IgD-negative memory B cell (primary cell): ENCODE data around the gene HIPK3. TPM values are rescaled to one million over a fixed set of nuclear protein-coding genes. Genes with fewer than 3 reads are reported as not detected.

Experiments used
- H3K27ac Mint-ChIP-seq, 3 donors: one replicate each; pipeline ENCODE4 v1.8.0; 2020 to 2022; ENCODE audit warnings: mild to moderate bottlenecking in 3 of 3, mixed read lengths in 3 of 3, moderate library complexity in 1 of 3
- H3K27me3 Mint-ChIP-seq: one replicate; pipeline ENCODE4 v1.8.0; 2021; ENCODE audit warnings: mixed read lengths
- H3K36me3 Mint-ChIP-seq: one replicate; pipeline ENCODE4 v1.8.0; 2020; ENCODE audit warnings: mild to moderate bottlenecking, mixed read lengths
- H3K4me1 Mint-ChIP-seq, 3 donors: one replicate each; pipeline ENCODE4 v1.8.0; 2020 to 2022; ENCODE audit warnings: mixed read lengths in 3 of 3, mild to moderate bottlenecking in 1 of 3
- H3K4me3 Mint-ChIP-seq, 4 donors: one replicate each; pipeline ENCODE4 v1.8.0; 2020 to 2022; ENCODE audit warnings: mild to moderate bottlenecking in 4 of 4, mixed read lengths in 4 of 4, moderate library complexity in 3 of 4
- H3K9me3 Mint-ChIP-seq, 3 donors: one replicate each; pipeline ENCODE4 v1.8.0; 2020 to 2021; ENCODE audit warnings: mixed read lengths in 3 of 3, mild to moderate bottlenecking in 1 of 3
- polyA plus RNA-seq: library from polyadenylated mRNA; unstranded; fragments of 300-500 nt; fragmentation: Illumina TruSeq; gene quantifications from one replicate; pipeline ENCODE4 v1.2.3, GENCODE V29; 2021

Gene HIPK3
- polyA plus RNA-seq, 1 donor from 2014 or later: 26.9 TPM

DNA sequence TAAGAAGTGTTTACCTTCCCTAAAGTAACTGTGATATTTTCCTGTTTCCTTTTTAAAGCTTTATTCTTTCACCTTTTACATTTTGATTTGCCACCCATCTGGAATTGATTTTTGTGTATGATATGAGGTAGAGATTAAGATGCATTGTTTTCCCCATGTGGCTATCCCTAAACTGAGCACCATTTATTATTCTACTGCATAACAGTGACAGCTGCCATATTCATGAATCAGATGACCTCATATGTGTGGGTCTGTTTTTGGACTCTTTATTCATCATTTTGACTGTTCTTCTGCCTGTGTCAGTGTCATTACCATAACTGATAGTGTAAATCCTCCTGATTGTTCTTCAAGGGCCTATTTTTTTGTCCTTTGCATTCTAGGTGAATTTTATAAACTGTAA lies 50.8 kb downstream of the HIPK3 start:
- H3K36me3 Mint-ChIP-seq: peaks cover 9% of the 10 kb centered on the region
- no peaks in the 10 kb centered on the region for H3K9me3 Mint-ChIP-seq
- peaks cover 20 to 36% (median 21%) of the 10 kb centered on the region in 3 donors for H3K4me1 Mint-ChIP-seq
- H3K27me3 Mint-ChIP-seq: no peaks in the 10 kb centered on the region
- no peak overlapping the region for H3K4me3 Mint-ChIP-seq
- no peak overlapping the region for H3K27ac Mint-ChIP-seq

DNA sequence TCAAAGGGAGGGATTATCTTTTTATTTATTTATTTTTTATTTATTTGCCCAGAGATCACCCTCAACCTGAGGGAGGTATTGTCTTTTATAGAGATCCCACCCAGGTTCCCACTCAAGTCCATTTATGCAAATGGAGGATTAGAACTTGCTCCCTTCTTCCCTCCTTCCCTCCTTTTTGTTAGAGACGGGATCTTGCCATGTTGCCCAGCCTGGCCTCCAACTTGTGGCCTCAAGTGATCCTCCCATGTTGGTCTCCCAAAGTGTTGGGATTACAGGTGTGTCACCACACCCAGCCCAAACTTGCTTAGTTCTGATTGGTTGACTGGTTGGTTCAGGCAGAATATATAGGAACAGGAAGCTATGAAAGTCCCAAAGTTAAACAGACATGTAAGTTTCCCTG lies 51.9 kb downstream of the HIPK3 start:
- Mint-ChIP-seq H3K4me3 (no peak overlapping the region), H3K9me3 (no peaks in the 10 kb centered on the region), H3K4me1 (peaks cover 18 to 32% (median 21%) of the 10 kb centered on the region in 3 donors), H3K27me3 (no peaks in the 10 kb centered on the region), H3K36me3 (peaks cover 9% of the 10 kb centered on the region), H3K27ac (no peak overlapping the region)

DNA sequence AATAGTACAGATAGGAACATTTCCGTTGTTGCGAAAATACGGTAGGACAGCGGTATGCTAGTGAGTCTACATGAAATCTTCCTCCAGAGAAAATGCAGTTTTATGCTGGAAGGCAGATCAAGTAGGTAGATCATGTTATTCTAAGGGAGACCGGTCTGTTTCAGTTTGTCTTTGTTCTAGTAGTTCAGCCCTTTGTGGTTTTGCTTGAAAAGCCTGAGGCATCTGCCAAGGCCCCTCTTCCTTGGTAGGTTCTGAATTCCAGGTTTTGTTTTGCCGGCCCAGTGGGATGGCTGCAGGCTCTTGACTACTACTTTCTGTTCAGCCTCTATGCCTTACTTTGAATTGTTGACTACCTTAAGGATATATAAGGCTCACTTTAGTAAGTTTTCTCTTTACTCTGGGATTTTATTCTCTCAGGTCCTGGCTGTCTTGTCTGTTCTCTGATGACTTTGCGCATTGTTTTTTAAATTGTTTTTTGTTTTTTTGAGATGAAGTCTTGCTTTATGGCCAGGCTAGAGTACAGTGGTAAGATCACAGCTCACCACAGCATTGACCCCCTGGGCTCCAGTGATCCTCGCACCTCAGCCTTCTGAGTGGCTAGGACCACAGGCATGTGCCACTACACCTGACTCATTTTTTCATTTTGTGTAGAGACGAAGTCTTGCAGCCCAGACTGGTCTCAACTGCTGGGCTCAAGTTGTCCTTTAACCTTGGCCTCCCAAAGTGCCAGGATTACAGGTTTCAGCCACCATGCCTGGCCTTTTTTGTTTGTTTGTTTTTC lies 53.7 kb downstream of the HIPK3 start:
- H3K27me3 Mint-ChIP-seq: no peaks in the 10 kb centered on the region
- peaks cover 7% of the 10 kb centered on the region for H3K36me3 Mint-ChIP-seq
- H3K27ac Mint-ChIP-seq: no peak overlapping the region
- no peak overlapping the region for H3K4me3 Mint-ChIP-seq
- H3K4me1 Mint-ChIP-seq: peaks cover 18 to 37% (median 24%) of the 10 kb centered on the region in 3 donors
- H3K9me3 Mint-ChIP-seq: no peaks in the 10 kb centered on the region

DNA sequence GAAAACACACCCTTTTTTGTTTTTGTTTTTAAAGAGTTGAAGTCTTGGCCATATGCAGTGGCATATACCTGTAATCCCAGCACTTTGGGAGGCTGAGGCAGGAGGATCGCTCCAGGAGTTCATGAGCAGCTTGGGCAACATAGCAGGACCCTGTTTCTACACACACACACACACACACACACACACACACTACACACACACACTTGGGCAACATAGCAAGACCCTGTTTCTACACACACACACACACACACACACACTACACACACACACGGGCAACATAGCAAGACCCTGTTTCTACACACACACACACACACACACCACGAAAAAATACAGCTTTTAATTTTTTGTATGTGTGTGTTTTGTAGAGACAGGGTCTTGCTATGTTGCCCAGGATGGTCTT lies 54.5 kb downstream of the HIPK3 start:
- Mint-ChIP-seq H3K4me3 (no peak overlapping the region), H3K36me3 (peaks cover 9% of the 10 kb centered on the region), H3K4me1 (peaks cover 17 to 40% (median 21%) of the 10 kb centered on the region in 3 donors), H3K27ac (no peak overlapping the region), H3K9me3 (no peaks in the 10 kb centered on the region), H3K27me3 (no peaks in the 10 kb centered on the region)

DNA sequence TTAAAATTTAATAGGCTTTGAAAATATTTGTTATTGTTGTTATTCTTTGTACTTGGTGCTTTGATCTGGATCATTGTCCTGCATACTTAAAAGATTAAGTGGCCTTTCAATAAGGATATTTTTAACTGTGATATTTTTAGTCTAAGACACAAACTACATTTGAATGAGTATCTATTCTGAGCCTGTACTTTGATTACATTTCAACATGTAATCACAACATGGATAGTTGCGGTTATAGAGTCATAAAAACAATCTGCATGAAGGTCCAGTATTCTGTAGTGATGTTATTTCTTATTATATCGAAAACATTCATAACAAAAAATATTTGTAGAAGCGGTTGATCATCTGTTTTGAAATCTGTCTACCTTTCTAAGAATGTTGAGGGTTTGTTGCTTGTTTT lies 58.6 kb downstream of the HIPK3 start:
- Mint-ChIP-seq H3K4me3 (peak overlapping the region in 1 of 4 donors; percentile 24), H3K9me3 (no peaks in the 10 kb centered on the region), H3K4me1 (peaks cover 11 to 25% (median 20%) of the 10 kb centered on the region in 3 donors), H3K27me3 (no peaks in the 10 kb centered on the region), H3K36me3 (peaks cover 10% of the 10 kb centered on the region), H3K27ac (no peak overlapping the region)

DNA sequence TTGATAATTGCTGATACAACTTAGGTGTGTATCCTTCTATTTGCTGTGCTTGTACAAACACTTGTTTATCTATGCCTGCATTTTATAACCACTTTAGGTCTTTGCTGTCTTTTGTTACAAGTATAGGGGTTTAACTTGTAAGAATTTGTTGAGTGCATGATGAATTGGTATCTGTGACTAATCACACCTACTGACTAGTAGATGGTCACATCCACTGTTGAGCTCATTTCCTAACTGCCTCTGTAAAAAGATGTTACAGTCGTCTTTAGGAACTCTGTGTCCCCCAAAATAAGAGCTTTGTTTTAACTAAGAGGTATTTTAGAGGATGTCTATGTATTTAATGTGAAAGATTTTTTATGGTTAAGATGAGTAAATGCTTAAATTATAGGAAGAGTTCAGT lies 60.5 kb downstream of the HIPK3 start:
- Mint-ChIP-seq H3K27ac (peak overlapping the region in 1 of 3 donors; percentile 49), H3K4me1 (peaks cover 12 to 15% (median 13%) of the 10 kb centered on the region in 3 donors), H3K9me3 (no peaks in the 10 kb centered on the region), H3K36me3 (peaks cover 8% of the 10 kb centered on the region), H3K27me3 (no peaks in the 10 kb centered on the region), H3K4me3 (no peak overlapping the region)

DNA sequence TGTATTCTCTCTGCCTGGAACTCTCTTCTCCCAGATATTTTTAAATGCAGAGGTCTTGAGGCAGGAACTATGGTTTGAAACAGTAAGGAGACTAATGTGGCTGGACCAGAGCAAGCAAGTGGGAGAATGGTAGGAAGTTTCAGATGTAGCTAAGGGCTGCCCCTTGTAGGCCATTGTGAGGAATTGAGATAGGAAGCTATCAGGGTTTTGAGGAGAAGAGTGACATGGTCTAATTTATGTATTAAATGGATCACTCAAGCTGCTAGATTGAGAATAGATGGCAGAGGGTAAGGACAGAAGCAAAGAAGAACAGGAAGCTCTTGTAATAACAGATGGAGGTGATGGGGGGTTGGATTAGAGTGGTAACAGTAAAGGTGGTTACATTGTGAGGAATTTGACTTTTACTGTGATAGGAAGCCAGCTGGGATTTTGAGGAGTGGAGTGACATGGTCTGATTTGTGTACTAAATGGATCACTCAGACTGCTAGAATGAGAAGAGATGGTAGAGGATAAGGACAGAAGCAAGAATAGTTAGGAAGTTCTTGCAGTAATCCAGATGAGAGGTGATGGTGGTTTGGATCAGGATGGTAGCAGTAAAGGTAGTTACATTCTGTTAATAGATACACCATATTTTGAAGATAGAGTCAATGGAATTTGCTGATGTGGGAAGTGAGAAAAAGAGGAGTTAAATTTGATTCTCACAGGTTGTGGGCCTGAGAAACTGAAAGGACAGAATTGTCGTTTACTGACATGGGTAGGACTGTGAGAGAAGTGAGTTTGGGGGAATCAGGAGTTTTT lies 63.0 kb downstream of the HIPK3 start:
- H3K27ac Mint-ChIP-seq: no peak overlapping the region
- no peaks in the 10 kb centered on the region for H3K27me3 Mint-ChIP-seq
- no peak overlapping the region for H3K4me3 Mint-ChIP-seq
- peaks cover 14 to 32% (median 16%) of the 10 kb centered on the region in 3 donors for H3K4me1 Mint-ChIP-seq
- H3K36me3 Mint-ChIP-seq: peaks cover 8% of the 10 kb centered on the region
- H3K9me3 Mint-ChIP-seq: no peaks in the 10 kb centered on the region

DNA sequence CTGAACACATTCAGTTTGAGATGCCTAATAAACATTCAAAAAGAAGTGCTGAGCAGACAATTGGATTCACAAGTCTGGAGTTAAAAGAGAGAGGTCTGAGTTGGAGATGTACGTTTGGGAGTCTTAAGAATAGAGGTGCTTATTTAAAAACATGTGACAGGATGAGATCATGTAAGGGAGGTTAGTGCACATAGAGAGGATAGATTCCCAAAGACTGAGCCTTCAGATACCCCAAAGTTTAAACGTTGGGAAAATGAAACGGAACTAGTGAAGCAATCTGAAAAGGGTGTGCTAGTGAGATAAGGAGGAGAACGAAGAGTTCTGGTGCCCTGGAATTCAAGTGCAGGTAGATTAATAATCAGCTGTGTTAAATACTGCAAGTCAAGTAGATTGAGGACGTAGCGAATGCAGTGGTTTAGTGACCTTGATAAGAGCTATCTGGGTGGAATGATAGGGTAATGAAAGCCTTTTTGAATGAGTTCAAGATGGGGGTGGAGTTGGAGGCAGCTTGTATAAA lies 63.7 kb downstream of the HIPK3 start:
- Mint-ChIP-seq H3K27ac (no peak overlapping the region), H3K27me3 (no peaks in the 10 kb centered on the region), H3K4me1 (peaks cover 12 to 31% (median 15%) of the 10 kb centered on the region in 3 donors), H3K4me3 (no peak overlapping the region), H3K36me3 (peaks cover 5% of the 10 kb centered on the region), H3K9me3 (no peaks in the 10 kb centered on the region)

DNA sequence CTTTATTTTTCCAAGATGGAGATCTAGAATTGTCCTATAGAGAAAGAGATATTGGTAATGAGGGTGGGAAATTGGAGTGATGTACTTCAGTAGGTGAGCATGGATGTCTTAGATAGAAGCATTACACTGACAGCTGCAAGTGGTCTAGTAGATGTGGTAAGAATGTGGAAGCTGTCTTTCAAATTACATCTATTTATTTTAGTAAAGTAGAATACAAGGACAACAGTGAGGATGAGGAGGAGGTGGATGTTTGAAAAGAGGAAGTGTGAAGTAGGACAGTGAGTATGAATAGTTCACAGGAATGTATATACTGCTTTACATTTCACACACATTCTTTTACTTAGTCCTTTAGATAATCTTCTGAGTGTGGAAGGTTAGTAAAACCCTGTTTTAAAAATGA lies 64.2 kb downstream of the HIPK3 start:
- H3K36me3 Mint-ChIP-seq: peaks cover 3% of the 10 kb centered on the region
- H3K9me3 Mint-ChIP-seq: no peaks in the 10 kb centered on the region
- H3K27ac Mint-ChIP-seq: no peak overlapping the region
- no peak overlapping the region for H3K4me3 Mint-ChIP-seq
- peaks cover 14 to 33% (median 16%) of the 10 kb centered on the region in 3 donors for H3K4me1 Mint-ChIP-seq
- H3K27me3 Mint-ChIP-seq: no peaks in the 10 kb centered on the region

DNA sequence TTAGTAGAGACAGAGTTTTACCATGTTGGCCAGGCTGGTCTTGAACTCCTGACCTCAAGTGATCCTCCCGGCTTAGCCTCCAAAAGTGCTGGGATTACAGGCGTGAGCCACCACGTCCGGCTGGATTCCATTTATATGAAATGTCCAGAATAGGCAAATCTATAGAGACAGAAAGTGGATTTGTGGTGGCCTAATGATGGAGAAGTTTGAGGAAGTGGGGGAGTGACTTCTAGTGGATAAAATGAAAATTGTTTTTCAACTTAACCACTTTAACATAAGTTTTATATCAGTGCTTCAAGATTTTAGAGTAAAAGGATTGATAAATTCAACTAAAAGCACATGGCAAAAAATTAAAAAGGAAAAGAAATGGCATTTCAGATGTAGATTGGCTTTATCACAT lies 66.2 kb downstream of the HIPK3 start:
- H3K27ac Mint-ChIP-seq: no peak overlapping the region
- H3K4me1 Mint-ChIP-seq: peaks cover 9 to 37% (median 22%) of the 10 kb centered on the region in 3 donors
- no peak overlapping the region for H3K4me3 Mint-ChIP-seq
- H3K36me3 Mint-ChIP-seq: no peaks in the 10 kb centered on the region
- no peaks in the 10 kb centered on the region for H3K9me3 Mint-ChIP-seq
- H3K27me3 Mint-ChIP-seq: no peaks in the 10 kb centered on the region

DNA sequence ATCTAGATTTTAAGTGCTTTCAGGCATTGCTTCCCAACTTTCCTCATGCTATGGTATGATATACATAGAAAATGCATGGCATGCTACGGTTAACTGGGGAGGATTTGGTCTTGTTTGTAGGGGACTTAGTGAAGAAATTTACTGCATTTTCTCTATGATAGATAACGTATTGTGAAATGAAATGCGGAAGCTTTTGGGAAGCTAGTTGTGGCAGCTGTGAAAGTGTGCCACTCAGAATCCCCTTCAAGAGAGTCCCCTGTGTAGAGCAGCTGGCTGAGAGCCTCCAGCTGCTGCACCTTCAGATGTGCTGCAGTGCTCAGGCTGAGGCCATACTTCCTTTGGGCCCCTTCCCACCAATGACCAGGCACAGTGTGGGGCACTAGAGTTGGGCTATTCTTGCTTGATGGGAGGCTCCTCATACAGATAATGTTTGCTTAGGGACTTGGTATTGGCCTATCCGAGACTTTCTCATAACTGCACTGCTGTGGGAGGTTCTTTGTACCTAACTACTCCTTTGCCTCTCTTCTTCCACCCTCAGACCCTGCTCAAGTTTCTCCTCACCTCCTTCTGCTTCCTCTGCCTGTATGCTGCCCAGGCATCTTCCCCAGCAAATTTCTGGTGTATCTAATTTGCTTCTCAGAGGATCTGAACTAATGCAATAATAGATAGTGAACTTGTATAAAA lies 67.3 kb downstream of the HIPK3 start:
- no peak overlapping the region for H3K27ac Mint-ChIP-seq
- no peak overlapping the region for H3K4me3 Mint-ChIP-seq
- H3K36me3 Mint-ChIP-seq: no peaks in the 10 kb centered on the region

DNA sequence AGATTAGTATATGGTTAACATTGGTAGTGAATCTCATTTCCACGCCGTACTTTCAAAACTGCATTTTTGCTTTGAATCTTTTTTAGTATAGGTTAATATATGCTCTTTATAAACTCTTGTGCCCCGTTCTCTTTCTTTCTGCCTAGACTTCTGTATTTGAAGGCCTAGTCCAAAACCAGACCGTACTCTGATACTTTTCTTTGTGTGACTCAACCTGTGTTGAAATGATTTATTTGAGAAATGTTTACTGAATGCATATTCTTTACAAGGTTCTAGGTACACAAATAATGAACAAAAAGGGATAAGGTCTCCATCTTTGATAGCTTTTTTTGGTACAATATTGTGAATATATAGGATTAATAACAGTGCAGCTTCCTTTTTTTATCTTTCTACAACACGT lies 68.3 kb downstream of the HIPK3 start:
- Mint-ChIP-seq H3K27ac (peak overlapping the region in 1 of 3 donors; percentile 65), H3K9me3 (no peaks in the 10 kb centered on the region), H3K4me3 (no peak overlapping the region), H3K4me1 (peaks cover 11 to 39% (median 28%) of the 10 kb centered on the region in 3 donors), H3K27me3 (no peaks in the 10 kb centered on the region), H3K36me3 (no peaks in the 10 kb centered on the region)

More for the DNA sequence above, 67.3 kb downstream of the HIPK3 start:
- Mint-ChIP-seq H3K4me1 (peaks cover 7 to 36% (median 23%) of the 10 kb centered on the region in 3 donors), H3K27me3 (no peaks in the 10 kb centered on the region), H3K9me3 (no peaks in the 10 kb centered on the region)

DNA sequence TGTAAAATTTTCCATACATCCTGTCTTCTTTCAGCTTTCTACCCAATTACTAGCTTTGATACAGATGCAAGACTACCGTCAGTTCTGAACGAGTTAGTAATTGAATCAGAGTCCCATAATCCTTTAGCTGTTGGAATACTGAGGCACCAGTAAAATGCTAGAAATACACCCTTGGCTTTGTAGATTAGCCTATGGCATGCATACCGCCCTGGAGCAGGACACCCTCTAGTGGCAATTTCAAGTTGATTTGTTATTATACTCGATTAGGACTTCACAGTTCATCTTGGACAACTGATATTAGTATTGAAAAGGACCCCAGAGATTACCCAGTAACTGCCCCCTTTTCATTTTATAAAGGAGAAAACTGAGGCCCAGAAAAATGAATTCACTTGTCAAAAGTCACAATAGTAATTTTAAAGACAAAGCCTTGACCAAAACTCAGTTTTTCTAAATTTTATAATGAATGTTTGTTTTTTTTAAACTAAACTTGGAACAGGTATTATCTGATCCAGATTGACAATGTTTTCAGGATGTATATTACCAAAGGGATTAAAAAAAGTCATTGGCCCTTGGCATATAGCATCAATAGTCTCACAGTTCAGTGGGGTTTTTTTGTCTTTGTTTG lies 72.6 kb downstream of the HIPK3 start:
- Mint-ChIP-seq H3K4me1 (peaks cover 8 to 28% (median 27%) of the 10 kb centered on the region in 3 donors), H3K4me3 (no peak overlapping the region), H3K36me3 (no peaks in the 10 kb centered on the region), H3K27ac (no peak overlapping the region), H3K9me3 (no peaks in the 10 kb centered on the region), H3K27me3 (no peaks in the 10 kb centered on the region)

DNA sequence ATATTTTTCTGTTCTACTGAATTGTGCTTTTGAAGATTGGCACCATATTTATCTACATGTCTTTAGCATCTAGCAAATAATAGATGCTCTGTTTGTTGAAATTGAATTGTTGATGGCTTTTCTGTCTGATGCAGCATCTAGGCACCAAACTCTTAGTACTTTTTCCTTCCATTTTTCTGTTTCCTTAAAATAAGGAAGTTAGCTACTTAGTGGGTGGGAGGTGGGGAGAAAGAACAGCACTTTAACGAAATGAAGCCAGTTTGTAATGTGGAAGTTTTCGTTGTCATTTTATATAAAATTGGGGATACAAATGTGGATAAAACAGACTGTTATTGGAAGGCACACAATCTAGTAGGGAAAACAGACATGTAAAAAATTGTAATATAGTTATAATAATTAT lies 76.6 kb downstream of the HIPK3 start:
- Mint-ChIP-seq H3K4me3 (no peak overlapping the region), H3K27ac (no peak overlapping the region)

More for the DNA sequence above, 76.6 kb downstream of the HIPK3 start:
- H3K9me3 Mint-ChIP-seq: no peaks in the 10 kb centered on the region
- peaks cover 1% of the 10 kb centered on the region for H3K36me3 Mint-ChIP-seq
- no peaks in the 10 kb centered on the region for H3K27me3 Mint-ChIP-seq
- H3K4me1 Mint-ChIP-seq: peaks cover 6 to 10% (median 6%) of the 10 kb centered on the region in 3 donors
